ENCODE data around the gene PTGES3L. TPM values are rescaled to one million over a fixed set of nuclear protein-coding genes. Genes with fewer than 3 reads are reported as not detected.
A peak's percentile ranks its signal among the peaks of the same experiment; 100 is the strongest.
"Not testable (repeated sequence)": the region's sequence is repeated elsewhere in the genome, so short reads cannot be mapped to it uniquely, and the experiment has no call there.

PTGES3L gene
- polyA plus RNA-seq, 1 donor (not counting 4 experiments of a cell fraction or from before 2014, with no cell fraction given), result 0.37 TPM

GRCh38 chr17:42997390-42997983, 17.6 kb upstream of the PTGES3L start:
- no peak for TF ChIP-seq EZH2 (IDR thresholded peaks at IDR 0.05; ENCODE audit: low read length)
- TF ChIP-seq CTCF (optimal IDR thresholded peaks at IDR 0.05 in 1 of 3, IDR thresholded peaks at IDR 0.05 in 1 of 3, conservative IDR thresholded peaks at IDR 0.05 in 1 of 3; ENCODE audit: extremely low read depth in 1 of 3, insufficient read depth in 2 of 3, low read length in 3 of 3), result no peak
- H3K4me1 ChIP-seq (ENCODE audit: control insufficient read depth, extremely low read depth, insufficient read depth, low read length), result peaks cover 23% of the 10 kb centered on the region
- peaks cover 27% of the 10 kb centered on the region for H3K79me2 ChIP-seq (ENCODE audit: control insufficient read depth, insufficient read depth, low read length)
- H2AFZ ChIP-seq (ENCODE audit: control insufficient read depth, low read length), result peak overlapping the region; percentile 54
- no peak for FAIRE-seq
- H3K4me3 ChIP-seq (ENCODE audit: control insufficient read depth in 2 of 3, extremely low read depth in 1 of 3, insufficient read depth in 2 of 3, low read depth in 1 of 3, low read length in 3 of 3), result peak overlapping the region in 1 of 3 experiments; percentile 52
- H4K20me1 ChIP-seq (ENCODE audit: control insufficient read depth, extremely low read depth, insufficient read depth, low read length), result no peaks in the 10 kb centered on the region
- peaks cover 19 to 38% of the 10 kb centered on the region in 2 experiments for H3K36me3 ChIP-seq (ENCODE audit: control insufficient read depth in 2 of 2, extremely low read depth in 1 of 2, insufficient read depth in 2 of 2, low read length in 2 of 2)
- dilution Hi-C loops (cut with MboI; ENCODE audit: extremely low pct_ligation_motif_present, low sequenced_read_pairs), result no loop called here
- H3K9me3 ChIP-seq (ENCODE audit: control insufficient read depth, low read depth, low read length), result no peaks in the 10 kb centered on the region
- H3K27ac ChIP-seq (ENCODE audit: control insufficient read depth, insufficient read depth, low read length), result peak overlapping the region; percentile 12
- peak overlapping the region; percentile 71 for H3K4me2 ChIP-seq (ENCODE audit: control insufficient read depth, extremely low read depth, insufficient read depth, low read depth, low read length)
- H3K9me1 ChIP-seq (ENCODE audit: control insufficient read depth, extremely low read depth, insufficient read depth, low read length), result no peaks in the 10 kb centered on the region
- H3K27me3 ChIP-seq (ENCODE audit: control insufficient read depth, extremely low read depth, insufficient read depth, low read length), result no peaks in the 10 kb centered on the region
- DNase-seq (ENCODE audit: low read depth, low spot score), result no peak
- peak overlapping the region; percentile 43 for H3K9ac ChIP-seq (ENCODE audit: control insufficient read depth, extremely low read depth, insufficient read depth, low read length)

DNA sequence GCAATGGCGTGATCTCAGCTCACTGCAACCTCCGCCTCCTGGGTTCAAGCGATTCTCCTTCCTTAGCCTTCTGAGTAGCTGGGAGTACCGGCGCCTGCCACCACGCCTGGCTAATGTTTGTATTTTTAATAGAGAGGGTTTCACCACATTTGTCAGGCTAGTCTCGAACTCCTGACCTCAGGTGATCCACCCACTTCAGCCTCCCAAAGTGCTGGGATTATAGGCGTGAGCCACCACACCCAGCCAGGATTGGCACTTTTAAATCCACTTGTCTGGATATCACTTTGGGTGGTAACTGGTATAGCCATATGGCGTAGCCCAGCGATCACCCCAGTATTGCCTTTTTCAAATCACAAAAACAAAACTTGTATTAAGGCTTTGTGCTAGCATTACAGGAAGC, 14.0 kb upstream of the PTGES3L start:
- Histone ChIP-seq H3K4me1 (ENCODE audit: control insufficient read depth, extremely low read depth, insufficient read depth, low read length) (peaks cover 31% of the 10 kb centered on the region), H3K36me3 (ENCODE audit: control insufficient read depth in 2 of 2, extremely low read depth in 1 of 2, insufficient read depth in 2 of 2, low read length in 2 of 2) (peaks cover 13 to 29% of the 10 kb centered on the region in 2 experiments)
- H3K27ac ChIP-seq (ENCODE audit: control insufficient read depth, insufficient read depth, low read length); H3K4me3 ChIP-seq (ENCODE audit: control insufficient read depth in 2 of 3, extremely low read depth in 1 of 3, insufficient read depth in 2 of 3, low read depth in 1 of 3, low read length in 3 of 3); H3K9me3 ChIP-seq (ENCODE audit: control insufficient read depth, low read depth, low read length); DNase-seq (ENCODE audit: low read depth, low spot score); H3K4me2 ChIP-seq (ENCODE audit: control insufficient read depth, extremely low read depth, insufficient read depth, low read depth, low read length); H3K79me2 ChIP-seq (ENCODE audit: control insufficient read depth, insufficient read depth, low read length); FAIRE-seq; H4K20me1 ChIP-seq (ENCODE audit: control insufficient read depth, extremely low read depth, insufficient read depth, low read length); H3K9me1 ChIP-seq (ENCODE audit: control insufficient read depth, extremely low read depth, insufficient read depth, low read length); H2AFZ ChIP-seq (ENCODE audit: control insufficient read depth, low read length); H3K27me3 ChIP-seq (ENCODE audit: control insufficient read depth, extremely low read depth, insufficient read depth, low read length); dilution Hi-C loops (cut with MboI; ENCODE audit: extremely low pct_ligation_motif_present, low sequenced_read_pairs); H3K9ac ChIP-seq (ENCODE audit: control insufficient read depth, extremely low read depth, insufficient read depth, low read length): not testable (repeated sequence)

- Histone ChIP-seq H3K9me3 (ENCODE audit: control insufficient read depth, low read depth, low read length) (no peaks in the 10 kb centered on the region), H3K9me1 (ENCODE audit: control insufficient read depth, extremely low read depth, insufficient read depth, low read length) (no peaks in the 10 kb centered on the region), H3K4me3 (ENCODE audit: control insufficient read depth in 2 of 3, extremely low read depth in 1 of 3, insufficient read depth in 2 of 3, low read depth in 1 of 3, low read length in 3 of 3) (no peak overlapping the region), H4K20me1 (ENCODE audit: control insufficient read depth, extremely low read depth, insufficient read depth, low read length) (no peaks in the 10 kb centered on the region), H3K4me1 (ENCODE audit: control insufficient read depth, extremely low read depth, insufficient read depth, low read length) (peaks cover 36% of the 10 kb centered on the region), H3K79me2 (ENCODE audit: control insufficient read depth, insufficient read depth, low read length) (no peaks in the 10 kb centered on the region), H3K27me3 (ENCODE audit: control insufficient read depth, extremely low read depth, insufficient read depth, low read length) (no peaks in the 10 kb centered on the region), H3K4me2 (ENCODE audit: control insufficient read depth, extremely low read depth, insufficient read depth, low read depth, low read length) (no peak overlapping the region), H3K9ac (ENCODE audit: control insufficient read depth, extremely low read depth, insufficient read depth, low read length) (no peak overlapping the region), H3K27ac (ENCODE audit: control insufficient read depth, insufficient read depth, low read length) (no peak overlapping the region), H3K36me3 (ENCODE audit: control insufficient read depth in 2 of 2, extremely low read depth in 1 of 2, insufficient read depth in 2 of 2, low read length in 2 of 2) (peaks cover 14 to 29% of the 10 kb centered on the region in 2 experiments), H2AFZ (ENCODE audit: control insufficient read depth, low read length) (no peak overlapping the region)
- dilution Hi-C loops (cut with MboI; ENCODE audit: extremely low pct_ligation_motif_present, low sequenced_read_pairs), result no loop called here
- DNase-seq (ENCODE audit: low read depth, low spot score) (no peak), FAIRE-seq (no peak)
- TF ChIP-seq EZH2 (IDR thresholded peaks at IDR 0.05; ENCODE audit: low read length), result no peak
- no peak for TF ChIP-seq CTCF (optimal IDR thresholded peaks at IDR 0.05 in 1 of 3, IDR thresholded peaks at IDR 0.05 in 1 of 3, conservative IDR thresholded peaks at IDR 0.05 in 1 of 3; ENCODE audit: extremely low read depth in 1 of 3, insufficient read depth in 2 of 3, low read length in 3 of 3)
These were observed 13.0 kb upstream of the PTGES3L start for GRCh38 chr17:42992872-42993271.
